GM12872 (cell line): ENCODE data around the gene MID1.

Experiments used
- CTCF ChIP-seq: IDR thresholded peaks from 3 replicates; pipeline ENCODE4 v1.5.1; 2011; ENCODE audit warnings: low read depth, mild to moderate bottlenecking, low read length, moderate library complexity; ENCODE audit not compliant: insufficient read depth

The MID1 gene

GRCh38 chrX:10516781-10517322, 103.5 kb downstream of the MID1 start:
- TF ChIP-seq CTCF, result no peak

GRCh38 chrX:10514891-10515290, 105.5 kb downstream of the MID1 start:
- TF ChIP-seq CTCF, result no peak

- TF ChIP-seq CTCF, result no peak
Measured at GRCh38 chrX:10513974-10514373, 106.4 kb downstream of the MID1 start.

GRCh38 chrX:10512741-10513140, 107.6 kb downstream of the MID1 start:
- TF ChIP-seq CTCF, result no peak

GRCh38 chrX:10512258-10512657, 108.1 kb downstream of the MID1 start:
- TF ChIP-seq CTCF, result no peak

- TF ChIP-seq CTCF, result no peak
Measured at GRCh38 chrX:10509397-10509796, 111.0 kb downstream of the MID1 start.

- TF ChIP-seq CTCF, result no peak
Measured at GRCh38 chrX:10508891-10509290, 111.5 kb downstream of the MID1 start.
